GM23338 (cell line): Measurements from ENCODE around the gene FXYD6.

ENCODE experiments used
- CREB1 ChIP-seq: fragments of 250-450 bp; sonication (Bioruptor Pico); IDR thresholded peaks from 2 replicates; pipeline ENCODE4 v1.5.0; 2020; ENCODE audit warnings: low read depth, mild to moderate bottlenecking, moderate library complexity
- EZH2 ChIP-seq: fragments of 200-600 bp; sonication (generic); IDR thresholded peaks from one replicate; pipeline ENCODE4 v1.8.0; 2017; ENCODE audit warnings: antibody characterized with exemption, mild to moderate bottlenecking, low read depth; ENCODE audit not compliant: unreplicated experiment
- EZH2phosphoT487 ChIP-seq: fragments of 200-600 bp; sonication (generic); IDR thresholded peaks from one replicate; pipeline ENCODE4 v1.8.1; 2018; ENCODE audit warnings: antibody characterized with exemption; ENCODE audit not compliant: unreplicated experiment
- JUNB ChIP-seq: IDR thresholded peaks from one replicate; pipeline ENCODE4 v1.6.1; 2016; ENCODE audit warnings: antibody characterized with exemption; ENCODE audit not compliant: unreplicated experiment
- NANOG ChIP-seq: IDR thresholded peaks from 2 replicates; pipeline ENCODE4 v1.6.1; 2016; ENCODE audit warnings: antibody characterized with exemption, borderline replicate concordance
- POLR2AphosphoS5 ChIP-seq: IDR thresholded peaks from 2 replicates; pipeline ENCODE4 v1.6.1; 2016; ENCODE audit warnings: antibody characterized with exemption, low read depth
- ZNF114 ChIP-seq: fragments of 250-450 bp; sonication (Bioruptor Pico); IDR thresholded peaks from 2 replicates; pipeline ENCODE4 v1.5.0; 2020; ENCODE audit warnings: mild to moderate bottlenecking, moderate library complexity
- ZNF331 ChIP-seq: fragments of 250-450 bp; sonication (Bioruptor Pico); IDR thresholded peaks from 2 replicates; pipeline ENCODE4 v1.5.0; 2020; ENCODE audit warnings: low read depth, mild to moderate bottlenecking, moderate library complexity
- TF ChIP-seq, protein P1 (sequence below), 2 experiments: fragments of 200-600 bp in 1 of 2; sonication (generic) in 1 of 2; conservative IDR thresholded peaks; 2 replicates each; pipeline versions ENCODE4 v1.5.1 to v1.6.1; 2016 to 2017; ENCODE audit warnings: antibody characterized with exemption in 2 of 2, low read depth in 2 of 2, mild to moderate bottlenecking in 2 of 2, moderate library complexity in 1 of 2
- TF ChIP-seq, protein P2 (sequence below): IDR thresholded peaks from one replicate; pipeline ENCODE4 v1.6.1; 2018; ENCODE audit warnings: antibody characterized with exemption; ENCODE audit not compliant: unreplicated experiment

DNA sequence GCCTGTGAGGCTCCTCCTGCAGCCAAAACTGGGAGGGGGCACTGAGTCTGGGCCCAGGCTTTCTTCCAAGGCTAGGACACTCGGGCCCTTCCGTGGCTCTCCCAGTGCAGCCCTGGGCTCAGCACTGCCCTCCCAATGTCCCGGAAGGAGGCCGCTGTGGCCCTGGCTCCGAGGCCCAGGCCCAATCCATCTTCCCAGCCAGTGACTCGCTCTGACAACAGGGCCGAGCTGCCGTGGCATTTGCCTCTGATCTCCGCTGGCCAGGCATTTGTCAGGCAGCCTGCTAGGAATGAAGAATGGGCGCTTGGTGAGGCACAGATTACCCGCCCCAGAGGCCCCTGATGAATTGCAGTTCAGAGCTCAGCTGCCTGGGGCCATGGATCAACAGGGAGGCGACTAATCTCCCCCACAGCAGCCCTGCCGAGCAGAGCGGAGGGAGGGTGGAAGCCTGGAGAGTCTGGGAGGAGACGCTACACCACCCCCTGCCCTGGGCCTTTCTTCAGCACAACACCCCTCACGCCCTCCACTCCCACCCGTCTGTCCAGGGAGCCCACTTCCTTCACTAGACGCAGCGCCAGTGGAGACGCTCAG, 60.2 kb downstream of the FXYD6 start:
- TF ChIP-seq POLR2AphosphoS5 (no peak), EZH2phosphoT487 (no peak), EZH2 (no peak), JUNB (no peak), ZNF114 (CRISPR knock-in tag) (no peak), CREB1 (CRISPR knock-in tag) (no peak), ZNF331 (CRISPR knock-in tag) (no peak), NANOG (no peak)
- TF ChIP-seq, protein P1, sequence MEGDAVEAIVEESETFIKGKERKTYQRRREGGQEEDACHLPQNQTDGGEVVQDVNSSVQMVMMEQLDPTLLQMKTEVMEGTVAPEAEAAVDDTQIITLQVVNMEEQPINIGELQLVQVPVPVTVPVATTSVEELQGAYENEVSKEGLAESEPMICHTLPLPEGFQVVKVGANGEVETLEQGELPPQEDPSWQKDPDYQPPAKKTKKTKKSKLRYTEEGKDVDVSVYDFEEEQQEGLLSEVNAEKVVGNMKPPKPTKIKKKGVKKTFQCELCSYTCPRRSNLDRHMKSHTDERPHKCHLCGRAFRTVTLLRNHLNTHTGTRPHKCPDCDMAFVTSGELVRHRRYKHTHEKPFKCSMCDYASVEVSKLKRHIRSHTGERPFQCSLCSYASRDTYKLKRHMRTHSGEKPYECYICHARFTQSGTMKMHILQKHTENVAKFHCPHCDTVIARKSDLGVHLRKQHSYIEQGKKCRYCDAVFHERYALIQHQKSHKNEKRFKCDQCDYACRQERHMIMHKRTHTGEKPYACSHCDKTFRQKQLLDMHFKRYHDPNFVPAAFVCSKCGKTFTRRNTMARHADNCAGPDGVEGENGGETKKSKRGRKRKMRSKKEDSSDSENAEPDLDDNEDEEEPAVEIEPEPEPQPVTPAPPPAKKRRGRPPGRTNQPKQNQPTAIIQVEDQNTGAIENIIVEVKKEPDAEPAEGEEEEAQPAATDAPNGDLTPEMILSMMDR (conservative IDR thresholded peaks at IDR 0.05; ENCODE audit: low read depth in 2 of 2) = no peak
- TF ChIP-seq, protein P2, sequence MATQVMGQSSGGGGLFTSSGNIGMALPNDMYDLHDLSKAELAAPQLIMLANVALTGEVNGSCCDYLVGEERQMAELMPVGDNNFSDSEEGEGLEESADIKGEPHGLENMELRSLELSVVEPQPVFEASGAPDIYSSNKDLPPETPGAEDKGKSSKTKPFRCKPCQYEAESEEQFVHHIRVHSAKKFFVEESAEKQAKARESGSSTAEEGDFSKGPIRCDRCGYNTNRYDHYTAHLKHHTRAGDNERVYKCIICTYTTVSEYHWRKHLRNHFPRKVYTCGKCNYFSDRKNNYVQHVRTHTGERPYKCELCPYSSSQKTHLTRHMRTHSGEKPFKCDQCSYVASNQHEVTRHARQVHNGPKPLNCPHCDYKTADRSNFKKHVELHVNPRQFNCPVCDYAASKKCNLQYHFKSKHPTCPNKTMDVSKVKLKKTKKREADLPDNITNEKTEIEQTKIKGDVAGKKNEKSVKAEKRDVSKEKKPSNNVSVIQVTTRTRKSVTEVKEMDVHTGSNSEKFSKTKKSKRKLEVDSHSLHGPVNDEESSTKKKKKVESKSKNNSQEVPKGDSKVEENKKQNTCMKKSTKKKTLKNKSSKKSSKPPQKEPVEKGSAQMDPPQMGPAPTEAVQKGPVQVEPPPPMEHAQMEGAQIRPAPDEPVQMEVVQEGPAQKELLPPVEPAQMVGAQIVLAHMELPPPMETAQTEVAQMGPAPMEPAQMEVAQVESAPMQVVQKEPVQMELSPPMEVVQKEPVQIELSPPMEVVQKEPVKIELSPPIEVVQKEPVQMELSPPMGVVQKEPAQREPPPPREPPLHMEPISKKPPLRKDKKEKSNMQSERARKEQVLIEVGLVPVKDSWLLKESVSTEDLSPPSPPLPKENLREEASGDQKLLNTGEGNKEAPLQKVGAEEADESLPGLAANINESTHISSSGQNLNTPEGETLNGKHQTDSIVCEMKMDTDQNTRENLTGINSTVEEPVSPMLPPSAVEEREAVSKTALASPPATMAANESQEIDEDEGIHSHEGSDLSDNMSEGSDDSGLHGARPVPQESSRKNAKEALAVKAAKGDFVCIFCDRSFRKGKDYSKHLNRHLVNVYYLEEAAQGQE = no peak
